HK-2 (cell line): ENCODE data around the gene TLDC2.

Source experiments
- DNase-seq: peaks from one replicate; pipeline ENCODE4 v3.0.0-alpha.2; 2018; ENCODE audit not compliant: unreplicated experiment

TLDC2 gene

DNA sequence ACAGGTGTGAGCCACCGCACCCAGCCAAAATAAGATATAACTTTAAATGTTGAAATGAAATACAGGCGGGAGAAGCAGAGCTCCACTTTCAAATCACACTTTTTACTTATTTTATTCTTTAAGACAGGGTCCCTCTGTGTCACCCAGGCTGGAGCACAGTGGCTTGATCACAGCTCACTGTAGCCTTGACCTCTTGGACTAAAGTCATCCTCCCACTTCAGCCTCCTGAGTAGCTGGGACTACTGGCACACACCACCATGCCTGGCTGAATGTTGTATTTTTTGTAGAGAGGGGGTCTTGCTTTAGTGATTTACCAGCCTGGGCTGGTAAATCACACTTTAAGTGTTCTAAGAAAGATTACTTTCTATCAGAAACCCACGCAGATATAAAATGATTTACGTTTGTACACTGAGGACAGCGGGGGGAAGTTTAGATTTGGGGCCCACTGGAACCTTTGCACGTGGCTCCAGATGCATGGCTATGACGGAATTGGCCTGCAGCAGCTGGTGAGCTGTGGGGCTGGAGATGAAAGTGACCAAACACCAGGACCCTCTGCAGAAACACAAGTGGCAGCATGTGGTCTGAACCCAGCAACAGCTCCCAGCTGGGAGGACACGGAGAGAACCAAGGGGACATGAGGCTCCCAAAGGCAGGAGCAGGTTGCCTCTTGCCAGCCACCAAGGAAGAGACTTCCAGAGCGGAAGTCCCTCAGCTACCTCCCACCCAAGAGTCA, 26.4 kb upstream of the TLDC2 start:
- DNase-seq: no peak

DNA sequence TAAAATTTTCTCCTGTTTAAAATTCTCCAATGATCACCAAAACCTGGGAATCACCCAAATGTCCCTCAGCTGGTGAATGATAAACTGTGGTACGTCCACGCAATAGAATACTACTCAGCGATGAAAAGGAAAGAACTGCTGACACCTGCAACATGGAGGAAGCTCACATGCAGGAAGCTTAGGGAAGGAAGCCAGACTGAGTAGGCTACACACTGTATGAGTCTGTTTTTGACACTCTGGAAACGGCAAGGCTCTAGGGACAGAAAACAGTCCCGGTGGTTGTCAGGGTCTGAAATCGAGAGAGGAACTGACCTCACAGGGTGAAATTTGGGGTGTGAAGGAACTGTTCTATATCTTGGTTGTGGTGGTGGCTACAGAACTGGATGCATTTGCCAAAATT, 25.2 kb upstream of the TLDC2 start:
- no peak for DNase-seq

DNA sequence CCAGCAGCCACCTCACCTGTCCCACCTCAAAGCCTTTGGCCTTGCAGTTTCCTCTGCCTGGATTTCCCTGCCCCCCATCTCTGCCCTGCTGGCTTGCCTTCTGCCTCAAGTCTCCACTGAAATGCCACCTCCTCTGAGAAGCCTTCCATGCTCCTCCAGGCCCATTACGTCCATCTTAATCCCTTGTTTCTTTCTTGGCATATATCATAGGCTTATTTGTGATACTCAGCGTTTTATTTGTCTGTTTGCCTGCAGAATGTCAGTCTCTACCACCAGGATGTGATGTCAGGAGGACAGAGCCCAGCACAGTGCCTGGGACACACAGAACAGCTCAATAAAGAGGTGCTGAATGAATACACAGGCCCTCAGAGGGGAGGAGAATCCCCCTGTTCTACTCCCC, 24.4 kb upstream of the TLDC2 start:
- DNase-seq: no peak

DNA sequence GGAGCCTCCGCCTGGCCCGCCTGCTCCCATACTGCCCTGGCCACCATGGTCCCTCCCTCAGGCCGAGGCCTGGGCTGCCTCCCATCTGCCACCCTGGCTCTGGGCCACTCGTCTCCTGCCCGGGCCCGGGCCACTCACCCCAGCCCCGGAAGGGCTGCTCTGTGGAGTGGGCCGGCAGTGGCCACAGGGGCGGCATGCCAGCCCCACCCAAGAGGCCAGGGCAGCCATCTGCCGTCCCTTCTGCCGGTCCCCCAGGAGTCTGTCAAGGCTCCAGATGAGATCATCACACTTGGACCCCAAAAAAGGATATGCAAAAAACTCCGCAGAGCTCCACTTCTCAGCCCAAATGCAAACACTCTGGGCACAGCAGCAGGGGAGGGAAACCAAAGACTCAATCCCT, 23.8 kb upstream of the TLDC2 start:
- DNase-seq: no peak

DNA sequence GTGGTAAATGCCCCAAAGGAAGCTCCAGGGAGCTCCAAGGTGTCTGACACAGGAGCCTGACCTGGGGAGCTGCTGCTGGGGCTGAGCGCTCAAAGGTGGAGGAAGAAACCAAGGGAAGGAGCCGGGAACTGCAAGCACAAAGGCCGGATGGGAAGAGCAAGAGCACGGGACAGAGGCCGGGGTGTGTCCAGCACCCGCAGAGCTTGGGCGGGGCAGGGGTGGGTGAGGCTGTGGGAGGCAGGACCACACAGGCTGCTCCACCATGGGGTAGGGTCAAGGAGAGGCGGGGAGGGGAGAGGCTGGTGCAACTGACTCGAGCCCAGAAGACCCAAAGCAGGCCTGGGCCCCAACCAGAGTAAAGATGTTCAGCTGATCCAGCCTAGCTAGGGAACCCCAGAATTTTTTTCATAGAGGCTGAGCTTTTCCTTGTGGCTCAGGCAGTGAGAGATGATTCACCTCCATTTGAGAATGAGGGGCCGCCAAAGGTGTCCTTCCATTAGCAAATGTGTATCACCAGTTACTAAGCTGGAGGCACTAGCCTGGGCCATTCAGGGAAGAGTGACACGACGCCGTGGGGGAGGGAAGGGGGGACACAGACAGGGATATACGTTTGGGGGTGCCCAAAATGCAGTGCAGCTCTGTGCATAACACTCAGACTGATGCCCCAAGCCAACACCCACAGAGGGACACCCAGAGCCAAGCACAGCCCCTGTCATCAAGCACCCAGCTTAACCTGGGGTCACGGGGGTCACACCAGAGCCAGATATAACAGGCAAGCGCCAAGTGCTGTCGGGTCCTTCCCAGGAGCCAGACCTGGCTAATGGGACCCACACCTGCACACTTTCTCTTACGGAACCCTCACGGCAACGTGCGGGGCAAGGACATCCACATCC, 21.3 kb upstream of the TLDC2 start:
- DNase-seq: no peak

DNA sequence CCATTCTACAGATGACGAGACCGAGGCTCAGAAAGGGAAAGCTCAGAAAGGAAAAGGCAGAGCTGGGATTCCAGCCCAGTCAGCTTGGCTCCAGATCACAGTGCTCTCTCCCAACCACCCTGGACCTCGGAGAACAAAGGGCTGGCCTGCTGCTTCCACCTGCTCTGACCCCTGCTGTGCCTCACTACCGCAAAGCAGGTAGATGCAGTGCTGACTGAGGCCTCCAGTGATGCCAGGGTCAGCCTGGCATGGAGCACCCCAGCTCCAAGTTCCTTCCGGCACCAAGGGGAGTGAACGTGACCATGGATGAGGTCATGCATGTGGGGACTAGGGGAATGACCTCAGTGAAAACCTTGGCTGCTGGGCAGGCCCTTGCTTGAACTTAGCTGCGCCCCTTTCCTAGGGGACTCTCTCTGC, 20.7 kb upstream of the TLDC2 start:
- no peak for DNase-seq

DNA sequence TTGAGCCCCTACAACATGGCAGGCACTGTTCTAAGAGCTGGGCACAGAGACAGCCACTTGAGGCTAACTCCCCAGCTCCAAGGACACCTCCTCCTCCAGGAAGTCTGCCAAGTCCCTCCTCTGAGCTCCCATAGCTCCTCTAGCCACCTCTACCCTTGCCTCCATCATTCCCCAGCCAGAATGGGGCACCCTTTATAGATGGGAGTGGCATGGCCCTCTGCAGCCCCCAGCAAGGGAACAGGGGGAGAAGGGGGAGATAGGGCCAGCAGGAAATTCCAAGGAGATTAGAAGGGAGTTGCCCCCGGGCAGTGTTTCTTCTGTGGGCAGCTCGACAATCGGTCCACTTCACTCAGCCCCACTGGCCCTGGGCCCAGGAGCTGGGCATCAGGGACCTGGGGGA, 19.7 kb upstream of the TLDC2 start:
- no peak for DNase-seq

DNA sequence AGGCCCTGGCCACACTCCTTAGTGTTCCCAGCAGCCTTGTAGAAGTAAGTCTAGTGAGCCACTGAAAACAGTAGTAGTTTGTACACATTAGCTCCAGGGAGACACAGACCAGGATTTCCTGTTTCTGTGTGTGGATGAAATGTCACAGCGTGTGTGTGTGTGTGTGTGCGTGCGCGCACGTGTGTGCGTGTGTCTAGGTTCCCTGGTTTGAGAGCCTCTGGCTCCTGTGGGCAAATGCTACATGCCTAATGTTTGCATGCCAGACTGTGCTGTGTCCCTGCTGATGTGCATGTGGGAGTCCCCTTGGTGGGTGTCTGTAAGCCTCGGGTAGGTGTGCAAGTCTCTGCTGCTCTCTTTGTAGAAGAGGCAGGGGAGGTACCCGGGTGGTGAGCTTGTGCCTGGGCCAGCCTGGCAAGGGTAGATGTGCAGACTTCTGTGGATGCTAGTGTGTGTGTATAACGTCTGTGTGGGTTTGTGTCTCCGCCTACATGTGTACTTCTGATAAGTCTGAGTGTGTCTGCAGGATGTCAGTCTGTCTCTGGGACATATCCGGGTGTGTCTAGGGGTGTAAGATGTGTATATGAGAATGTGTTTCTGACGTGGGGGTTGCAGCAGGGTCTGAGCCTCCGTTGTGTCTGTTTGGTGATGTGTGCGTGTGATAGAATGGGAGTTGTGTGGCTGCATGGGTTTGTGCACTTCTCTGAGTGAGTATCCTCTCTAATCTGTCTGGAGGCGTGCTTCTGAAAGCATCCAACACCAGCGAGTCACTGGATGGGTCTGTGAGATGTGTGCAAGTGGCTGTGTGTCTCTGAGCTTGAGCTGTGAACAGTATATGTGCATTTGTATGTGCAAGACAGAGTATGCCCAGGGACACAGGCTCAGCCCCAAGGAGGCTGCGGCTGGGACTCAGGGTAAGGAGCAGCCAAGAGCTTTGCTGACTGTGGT, 19.0 kb upstream of the TLDC2 start:
- DNase-seq: no peak

DNA sequence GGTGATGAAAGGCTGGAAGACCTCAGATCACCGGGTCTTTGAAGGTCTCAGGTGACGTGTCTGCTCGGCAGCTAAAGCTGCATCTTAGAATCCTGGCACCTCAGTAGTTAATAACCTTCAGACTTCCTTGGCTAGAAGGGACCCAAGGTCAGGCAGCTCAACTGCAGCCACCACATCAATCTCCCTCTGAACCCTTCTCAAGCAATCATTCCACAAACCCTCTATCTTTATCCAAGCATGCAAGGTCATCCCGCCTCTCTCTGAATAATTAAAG, 16.7 kb upstream of the TLDC2 start:
- no peak for DNase-seq

DNA sequence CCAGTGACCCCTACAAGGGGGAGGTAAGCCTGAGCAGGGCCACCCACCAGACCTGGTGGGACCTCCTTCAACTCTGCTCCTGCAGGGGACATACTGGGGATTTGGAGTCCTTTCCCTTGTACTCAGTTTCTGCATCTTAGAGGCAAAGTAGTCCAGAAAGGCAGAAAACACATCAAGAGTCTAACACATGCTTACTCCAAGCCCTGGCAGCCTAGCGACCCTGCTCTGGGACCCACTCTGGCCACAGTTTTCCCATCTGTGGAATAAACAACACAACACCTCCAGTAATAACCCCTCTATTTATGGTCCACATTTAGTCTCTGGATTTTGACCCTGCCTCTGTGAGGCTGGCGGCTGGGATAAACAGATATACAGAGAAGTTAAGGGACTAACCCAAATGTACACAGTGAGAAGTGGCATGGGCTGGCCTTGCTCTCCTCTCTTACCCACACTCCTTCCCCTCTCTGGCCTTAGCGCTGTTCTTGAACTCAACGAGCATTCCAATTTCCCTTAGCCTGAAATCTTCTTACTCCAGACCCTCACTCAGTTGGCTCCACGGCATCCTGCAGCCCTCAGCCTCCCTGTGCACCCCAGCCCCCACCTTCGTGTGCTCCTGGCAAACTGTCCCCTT, 16.1 kb upstream of the TLDC2 start:
- DNase-seq: no peak

DNA sequence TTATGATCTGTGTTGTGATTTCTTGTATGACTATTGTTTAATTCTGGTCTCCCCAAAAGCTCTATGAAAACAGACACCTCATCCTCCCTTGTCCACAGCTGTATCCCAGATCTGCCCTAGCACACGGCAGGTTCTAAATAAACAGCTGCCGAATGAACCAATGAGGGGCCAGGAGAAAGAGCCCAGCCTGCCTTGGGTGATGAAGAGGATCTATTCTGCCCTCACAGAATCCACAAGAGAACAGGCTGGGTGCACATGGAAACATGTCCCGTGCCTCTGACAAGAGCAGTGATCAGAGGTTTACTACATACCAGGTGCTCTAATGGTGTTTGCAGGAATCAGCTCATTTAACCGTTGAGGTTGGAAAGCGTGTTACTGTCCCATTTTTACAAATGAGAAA, 15.6 kb upstream of the TLDC2 start:
- no peak for DNase-seq

DNA sequence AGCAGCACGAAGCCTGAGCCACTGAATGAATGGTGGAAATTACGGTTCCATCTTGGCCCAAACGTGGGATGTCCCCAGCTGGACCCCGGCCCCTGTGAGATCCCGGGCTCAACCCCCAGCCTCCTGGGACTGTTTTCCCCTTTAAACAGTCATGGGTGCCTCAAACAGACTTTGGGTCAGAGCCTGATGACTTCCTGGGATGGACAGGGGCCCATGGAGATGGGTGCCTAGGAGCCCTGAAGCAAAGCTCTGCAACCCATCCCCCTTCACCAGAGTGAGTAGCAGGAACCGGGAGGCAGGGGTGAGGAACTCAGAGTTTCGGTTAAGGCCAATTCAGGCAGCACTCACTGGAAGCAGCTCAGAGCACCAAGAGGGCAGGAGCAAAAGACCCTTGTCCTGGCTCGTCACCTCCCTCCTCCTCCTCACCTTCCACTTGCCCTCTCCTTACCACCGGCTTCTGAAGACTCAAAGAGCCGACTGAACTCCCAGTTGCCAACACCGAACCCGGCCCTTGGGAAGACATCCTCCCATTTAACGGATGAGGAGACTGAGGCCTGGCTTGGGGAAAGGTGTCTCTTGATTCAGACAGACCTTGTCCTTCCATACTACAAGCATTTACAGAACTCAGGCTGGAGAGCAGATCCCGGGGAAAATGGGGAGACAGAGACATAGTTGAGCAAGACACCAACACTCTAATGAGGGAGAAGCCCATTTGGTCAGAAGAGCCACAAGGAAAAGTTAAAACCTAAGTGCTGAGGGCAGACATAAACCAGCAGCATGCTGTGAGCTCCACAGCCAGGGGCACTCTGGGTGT, 14.9 kb upstream of the TLDC2 start:
- DNase-seq: no peak

DNA sequence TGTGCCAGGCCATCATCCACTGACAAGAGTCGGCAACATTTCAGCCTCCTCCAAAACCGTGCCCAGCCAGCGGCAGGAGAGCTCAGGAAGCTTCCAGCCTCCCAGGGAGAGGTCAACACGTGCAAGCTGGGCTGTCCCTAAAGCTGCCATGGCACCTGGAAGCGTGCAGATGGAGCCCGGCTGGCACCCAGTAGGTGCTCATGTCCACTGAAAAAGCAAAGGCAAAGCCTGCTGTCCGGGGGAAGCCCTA, 14.4 kb upstream of the TLDC2 start:
- no peak for DNase-seq

DNA sequence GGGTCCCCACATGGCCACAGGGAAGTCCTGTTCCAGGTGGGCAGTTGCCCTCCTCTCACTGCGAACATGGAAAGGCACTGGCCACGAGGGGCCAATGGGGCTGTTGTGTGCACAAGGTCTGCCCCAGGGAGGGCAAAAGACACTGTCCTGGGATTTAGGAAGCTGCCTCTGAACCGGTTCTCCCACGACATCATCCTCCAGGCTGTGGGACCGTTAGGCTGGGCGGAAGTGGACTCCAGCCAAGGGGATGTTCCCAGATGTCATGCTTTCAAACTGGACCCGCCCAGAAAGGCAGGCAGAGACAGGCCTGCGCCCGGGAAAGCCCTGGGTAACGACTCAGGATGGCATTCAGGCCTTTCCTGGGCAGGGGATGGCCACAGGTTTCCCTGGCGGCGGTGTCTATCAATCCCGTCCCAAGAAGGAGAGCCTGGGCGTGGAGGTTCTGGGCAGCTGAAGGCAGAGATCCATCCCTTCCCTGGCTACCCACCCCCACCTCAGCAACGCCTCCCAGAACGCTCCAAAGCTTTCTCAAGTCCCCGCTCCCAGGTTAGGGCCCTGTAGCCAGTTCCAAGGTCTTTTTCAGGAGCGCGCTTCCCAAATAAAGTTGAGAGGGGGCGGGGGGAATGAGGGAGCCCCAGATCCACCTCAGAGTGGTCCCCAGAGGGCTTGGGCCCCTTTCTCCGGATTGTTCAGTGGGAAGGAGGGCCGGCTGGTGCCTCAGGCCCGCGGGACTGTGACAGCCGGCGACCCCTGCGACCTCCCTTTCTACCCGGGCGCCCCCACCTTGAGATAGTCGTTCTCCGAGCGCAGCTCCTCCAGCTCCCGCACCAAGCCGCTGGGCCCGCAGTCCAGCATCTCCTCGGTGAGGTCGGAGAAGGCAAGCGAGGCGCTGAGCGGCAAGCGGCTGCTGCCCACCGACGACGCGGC, 13.8 kb upstream of the TLDC2 start:
- DNase-seq: peak; percentile 94

DNA sequence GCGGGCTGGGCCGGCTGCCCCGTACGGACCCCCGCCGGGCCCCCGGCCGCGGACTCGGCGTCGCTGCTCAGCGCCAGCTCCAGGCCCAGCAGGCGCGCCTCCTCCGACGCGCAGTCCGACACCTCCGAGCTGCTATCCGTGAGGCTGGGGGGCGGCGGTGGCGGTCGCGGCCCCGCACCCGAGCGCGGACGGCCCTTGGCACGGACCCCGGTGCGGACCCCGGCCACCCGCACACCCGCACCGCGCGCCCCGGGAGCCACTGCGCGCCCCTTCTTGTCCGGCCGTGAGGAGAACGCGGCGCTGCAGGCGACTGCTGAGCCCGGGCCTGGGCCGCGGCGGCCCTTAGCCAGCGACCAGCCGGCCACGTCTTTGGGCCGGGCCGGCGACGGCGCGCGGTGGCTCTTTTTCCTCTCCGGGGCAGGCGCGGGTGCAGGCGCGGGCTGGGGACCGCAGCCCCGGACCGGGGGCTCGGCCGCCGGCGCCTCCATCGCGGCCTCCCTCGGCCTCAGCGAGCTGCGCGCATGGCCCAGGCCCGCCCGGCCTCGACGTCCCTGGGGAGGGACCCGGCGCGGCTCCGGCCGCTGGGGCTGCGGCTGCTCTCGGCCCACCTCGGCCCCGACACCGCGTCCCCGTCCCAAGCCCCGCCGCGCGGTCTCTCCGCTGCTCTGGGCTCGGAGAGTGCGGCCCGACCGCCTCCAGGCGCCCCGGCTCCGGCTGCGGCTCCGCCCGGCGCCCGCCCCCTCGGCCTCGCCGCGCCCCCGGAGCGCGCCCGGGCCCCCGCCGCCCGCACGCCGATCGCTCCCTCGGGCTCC, 12.9 kb upstream of the TLDC2 start:
- no peak for DNase-seq

DNA sequence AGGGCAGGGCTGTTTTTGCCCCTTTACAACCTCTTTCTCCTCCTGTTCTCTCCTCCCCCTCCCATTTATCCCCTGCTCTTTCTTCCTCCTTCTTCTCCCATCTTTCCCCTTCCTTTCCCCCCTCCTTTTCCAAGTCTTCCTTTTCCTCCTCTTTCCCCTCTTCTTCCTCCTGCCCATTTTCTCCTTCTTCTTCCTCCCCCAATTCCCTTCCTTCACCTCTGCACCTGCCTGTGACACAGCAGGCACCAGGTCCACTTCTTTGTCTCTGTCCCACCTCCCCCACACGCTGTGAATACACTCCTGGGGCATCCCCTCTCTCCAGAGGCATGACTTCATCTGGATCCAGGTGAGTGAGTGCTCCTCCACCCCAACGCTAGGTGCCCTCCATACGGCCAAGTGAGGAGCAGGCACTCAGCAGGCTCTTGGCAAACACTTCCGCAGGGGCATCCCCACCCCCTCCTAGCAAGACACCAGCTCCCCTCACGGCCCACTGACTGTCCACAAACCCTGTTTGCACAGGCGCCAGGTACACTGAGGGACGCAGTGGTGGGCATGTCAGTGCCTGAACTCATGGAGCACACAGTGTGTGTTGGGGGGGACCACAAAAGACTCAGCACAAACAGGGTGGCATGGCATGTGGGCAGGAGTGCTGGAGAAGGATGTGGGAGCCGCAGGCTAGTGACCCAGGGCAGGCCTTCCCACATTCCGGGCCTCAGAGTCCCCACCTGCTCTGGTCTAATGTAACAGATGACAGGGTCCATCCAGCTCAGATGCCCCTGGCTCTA, 10.7 kb upstream of the TLDC2 start:
- DNase-seq: no peak

DNA sequence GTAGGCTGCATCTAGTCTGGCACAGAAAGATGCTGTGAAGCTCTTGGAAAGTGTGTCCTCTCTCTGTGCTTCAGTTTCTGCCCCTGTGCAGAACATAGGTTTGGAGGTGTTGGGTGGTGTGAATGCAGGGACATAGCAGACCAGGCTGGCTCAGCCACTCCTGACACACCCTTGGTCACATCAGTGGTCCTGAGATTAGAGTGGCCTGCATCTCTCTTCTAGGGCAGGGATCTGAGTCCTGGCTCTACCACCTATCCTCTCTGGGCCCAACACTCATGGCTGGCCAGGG, 10.1 kb upstream of the TLDC2 start:
- no peak for DNase-seq

DNA sequence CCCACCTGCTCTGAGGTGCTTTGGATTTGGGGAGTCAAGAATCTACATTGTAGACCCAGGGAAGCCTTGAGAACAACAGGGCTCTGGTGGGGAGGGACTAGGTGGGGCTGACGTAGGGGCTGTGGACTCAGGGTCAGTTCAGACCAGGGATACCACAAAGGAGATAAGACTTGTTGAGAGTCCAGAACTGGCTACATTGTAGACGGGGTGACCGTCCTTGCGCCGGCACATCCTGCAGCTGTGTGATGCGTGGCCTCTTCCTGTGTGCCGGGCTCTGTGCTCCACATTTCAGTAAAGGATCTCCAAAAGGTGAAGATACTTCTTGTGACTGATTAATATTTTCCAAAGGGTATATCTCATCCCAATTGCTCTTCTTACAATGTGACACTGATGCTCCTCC, 9.8 kb upstream of the TLDC2 start:
- DNase-seq: no peak
